Endothelial cell of umbilical vein (primary cell): Measurements from ENCODE around the gene CXCL17. TPM values are rescaled to one million over a fixed set of nuclear protein-coding genes. Genes with fewer than 3 reads are reported as not detected.
A peak's percentile ranks its signal among the peaks of the same experiment; 100 is the strongest.

ENCODE experiments used
- BruUV-seq: library from RNA; stranded (reverse); fragments of 400-500 nt; replicated peaks from 2 replicates; lab custom pipeline; 2021; lab: Mats Ljungman, UMichigan
- CTCF ChIA-PET: fragments of 300-600, 350-600 bp; sonication (Branson Sonifier 250); formaldehyde crosslinking; loops from one replicate; lab custom pipeline; 2021; ENCODE audit warnings: antibody characterized with exemption, inconsistent platforms; lab: Charles Lee
- POLR2A ChIA-PET: fragments of 300-600, 350-600 bp; sonication (Branson Sonifier 250); formaldehyde crosslinking; loops from one replicate; lab custom pipeline; 2021; ENCODE audit warnings: antibody characterized with exemption, inconsistent platforms; lab: Charles Lee
- DNase-seq: peaks from one replicate; pipeline ENCODE4 v3.0.0-alpha.2; 2011; ENCODE audit warnings: low read depth, low spot score
- FAIRE-seq: peaks from 2 replicates; lab custom pipeline; 2011; peaks lifted over from hg19 to GRCh38; lab: Jason Lieb, UNC
- H2AFZ ChIP-seq: 2 replicates; pipeline ENCODE4 v1.6.0; 2012; ENCODE audit warnings: low read depth, low read length, control low read depth, inconsistent platforms
- H3K27ac ChIP-seq: 2 replicates; pipeline ENCODE4 v1.5.1; 2011; ENCODE audit warnings: low read depth, mild to moderate bottlenecking, control low read depth, low read length, moderate library complexity; ENCODE audit not compliant: insufficient read depth
- H3K27me3 ChIP-seq, 2 experiments: 2 replicates each; pipeline versions ENCODE4 v1.6.0 to v1.6.1; 2011; ENCODE audit warnings: low read length in 2 of 2, mixed read lengths in 1 of 2; ENCODE audit not compliant: control insufficient read depth in 2 of 2, insufficient read depth in 2 of 2
- H3K36me3 ChIP-seq, 2 experiments: 2 replicates in 1 of 2; 3 replicates in 1 of 2; pipeline ENCODE4 v1.5.1; 2011; ENCODE audit warnings: low read length in 2 of 2, mild to moderate bottlenecking in 1 of 2, moderate library complexity in 1 of 2; ENCODE audit not compliant: control insufficient read depth in 2 of 2, insufficient read depth in 2 of 2; ENCODE audit errors: extremely low read depth in 1 of 2
- H3K4me1 ChIP-seq: 3 replicates; pipeline ENCODE4 v1.5.1; 2011; ENCODE audit warnings: mild to moderate bottlenecking, low read length; ENCODE audit not compliant: control insufficient read depth, insufficient read depth; ENCODE audit errors: extremely low read depth
- H3K4me2 ChIP-seq: 2 replicates; pipeline ENCODE4 v1.6.1; 2011; ENCODE audit warnings: low read length, control low read depth, mixed read lengths; ENCODE audit not compliant: insufficient read depth
- H3K4me3 ChIP-seq, 3 experiments: fragments of 200-600 bp in 1 of 3; sonication (generic), shearing (Covaris generic) in 1 of 3; replicated peaks in 1 of 3; 2 replicates each; pipeline ENCODE4 v1.5.1; 2011 to 2016; ENCODE audit warnings: control low read depth in 3 of 3, low read length in 3 of 3, mild to moderate bottlenecking in 2 of 3, inconsistent platforms in 1 of 3, low read depth in 1 of 3, moderate library complexity in 1 of 3; ENCODE audit not compliant: insufficient read depth in 1 of 3
- H3K79me2 ChIP-seq: 2 replicates; pipeline ENCODE4 v1.6.0; 2012; ENCODE audit warnings: low read length, inconsistent platforms; ENCODE audit not compliant: control insufficient read depth, insufficient read depth
- H3K9ac ChIP-seq: replicated peaks from 2 replicates; pipeline ENCODE3; 2011; ENCODE audit warnings: low read length, control low read depth; ENCODE audit not compliant: insufficient read depth; ENCODE audit errors: extremely low read depth
- H3K9me1 ChIP-seq: replicated peaks from 3 replicates; pipeline ENCODE4 v1.6.0; 2011; ENCODE audit warnings: mild to moderate bottlenecking, low read length; ENCODE audit not compliant: control insufficient read depth, insufficient read depth; ENCODE audit errors: extremely low read depth
- H3K9me3 ChIP-seq: replicated peaks from 2 replicates; pipeline ENCODE4 v1.5.1; 2012; ENCODE audit warnings: low read length, inconsistent platforms; ENCODE audit not compliant: control insufficient read depth, insufficient read depth
- H4K20me1 ChIP-seq: replicated peaks from 2 replicates; pipeline ENCODE3; 2011; ENCODE audit warnings: mild to moderate bottlenecking, low read length; ENCODE audit not compliant: control insufficient read depth, insufficient read depth; ENCODE audit errors: extremely low read depth
- CTCF ChIP-seq, 2 donors: IDR thresholded peaks; 1 replicate in 1 of 2; 2 replicates in 1 of 2; pipeline ENCODE4 v1.5.1; 2011; ENCODE audit warnings: low read length in 2 of 2, mild to moderate bottlenecking in 2 of 2, moderate library complexity in 2 of 2, control low read depth in 1 of 2, inconsistent platforms in 1 of 2, low read depth in 1 of 2; ENCODE audit not compliant: insufficient read depth in 1 of 2; ENCODE audit errors: extremely low read depth in 1 of 2
- EZH2 ChIP-seq: IDR thresholded peaks from 2 replicates; pipeline ENCODE4 v1.6.1; 2012; ENCODE audit warnings: borderline replicate concordance, low read depth, mild to moderate bottlenecking, moderate library complexity, low read length, inconsistent platforms; ENCODE audit not compliant: severe bottlenecking
- FOS ChIP-seq: IDR thresholded peaks from 2 replicates; pipeline ENCODE4 v1.6.1; 2011; ENCODE audit warnings: mild to moderate bottlenecking, low read length, moderate library complexity, borderline replicate concordance; ENCODE audit not compliant: insufficient read depth
- GATA2 ChIP-seq: IDR thresholded peaks from 2 replicates; pipeline ENCODE4 v1.7.0; 2011; ENCODE audit warnings: low read depth, mild to moderate bottlenecking, moderate library complexity, mixed read lengths, low read length; ENCODE audit not compliant: insufficient read length, insufficient read depth
- JUN ChIP-seq: IDR thresholded peaks from 2 replicates; pipeline ENCODE4 v1.6.1; 2011; ENCODE audit warnings: borderline replicate concordance, low read depth; ENCODE audit not compliant: insufficient read length, insufficient read depth
- MAX ChIP-seq: IDR thresholded peaks from 2 replicates; pipeline ENCODE4 v1.6.1; 2011; ENCODE audit not compliant: insufficient read depth, insufficient read length
- MYC ChIP-seq: IDR thresholded peaks from one replicate; pipeline ENCODE4 v1.6.1; 2011; ENCODE audit warnings: mild to moderate bottlenecking, low read depth, low read length
- POLR2A ChIP-seq: IDR thresholded peaks from 2 replicates; pipeline ENCODE4 v1.6.1; 2012; ENCODE audit warnings: low read depth, mild to moderate bottlenecking, control low read depth, low read length
- POLR2AphosphoS5 ChIP-seq: IDR thresholded peaks from 2 replicates; pipeline ENCODE4 v1.6.1; 2012; ENCODE audit warnings: low read depth, mild to moderate bottlenecking, control low read depth, low read length, moderate library complexity; ENCODE audit not compliant: insufficient read depth
- dilution Hi-C: fragments of 300-500 bp; cut with MboI; formaldehyde crosslinking; loops from one replicate; pipeline ENCODE4 v1.15.0; 2019; ENCODE audit warnings: low sequenced_read_pairs; ENCODE audit not compliant: extremely low pct_ligation_motif_present
- intact Hi-C: fragments of 100-400 bp; cut with micrococcal nuclease; formaldehyde crosslinking; loops from one replicate; pipeline ENCODE4 v1.10.0; 2022
- polyA plus RNA-seq, 4 experiments: library from polyadenylated mRNA; depleted of rRNA in 3 of 4; stranded (reverse) in 3 of 4; unstranded in 1 of 4; fragments of >200 nt; gene quantifications; 2 replicates each; pipeline versions ENCODE4 v1.2.1 to v1.2.3, GENCODE V29; 2011 to 2012; ENCODE audit warnings: missing spikeins in 1 of 4
- total RNA-seq: library from RNA; stranded (reverse); gene quantifications from 2 replicates; pipeline ENCODE4 v1.2.3, GENCODE V29; 2021

The CXCL17 gene
- total and polyA plus RNA-seq, 2 donors (not counting 3 experiments of a cell fraction or from before 2014, with no cell fraction given) = not detected

DNA sequence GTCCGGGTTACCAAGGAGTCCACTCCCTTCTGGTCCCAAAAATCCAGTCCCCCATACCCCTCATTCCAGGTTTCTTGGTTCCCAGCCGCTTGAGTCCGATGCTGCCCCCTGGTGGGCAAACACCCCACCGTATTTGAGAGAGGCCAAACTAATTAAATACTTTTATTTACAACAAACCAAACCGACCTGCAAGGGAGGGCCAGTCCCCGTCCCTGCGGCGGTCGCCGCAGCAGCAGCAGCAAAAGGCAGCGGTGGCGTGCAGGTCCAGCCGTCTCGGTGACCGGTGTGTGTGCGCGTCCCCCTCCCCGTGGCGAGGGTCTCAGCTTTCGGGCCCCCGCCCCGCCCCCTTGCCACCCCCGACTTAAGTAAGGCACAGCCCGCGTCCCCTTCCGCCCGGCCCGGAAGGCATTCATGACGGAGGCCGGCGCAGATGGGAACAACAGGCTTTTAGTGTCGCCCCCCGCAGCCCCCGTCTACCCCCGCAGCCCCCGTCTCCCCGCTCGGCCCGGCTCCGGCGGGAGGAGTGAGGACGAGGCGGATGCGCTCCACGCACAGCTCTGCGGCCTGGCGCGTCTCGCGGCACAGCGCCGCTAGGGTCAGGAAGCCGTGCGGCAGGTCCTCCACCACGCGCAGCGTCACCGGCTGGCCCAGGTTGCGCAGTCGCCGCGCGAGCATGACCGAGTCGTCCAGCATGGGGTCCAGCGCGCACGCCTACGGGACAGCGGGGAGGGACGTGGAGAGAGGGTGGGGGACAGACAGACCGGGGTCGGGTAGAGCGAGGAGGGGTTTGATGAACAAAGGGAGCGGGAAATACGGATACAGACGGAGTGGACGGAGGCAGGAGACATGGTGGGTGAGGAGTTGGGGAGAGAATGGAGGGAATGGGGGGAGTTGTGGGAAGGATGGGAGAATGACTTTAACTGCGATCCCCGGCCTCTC, 41.1 kb downstream of the CXCL17 start:
- CTCF ChIA-PET = interaction anchor here (0.6 to 2.6 kb wide), 19 partner anchors 8 to 294 kb away, joined by 3 to 19 read pairs (median 4); partner anchors contain the start of gene POU2F2
- FAIRE-seq (peak; percentile 69), DNase-seq (peak; percentile 85)
- Histone ChIP-seq H3K9ac (no peak overlapping the region), H3K27me3 (no peaks in the 10 kb centered on the region), H3K79me2 (peaks cover 6% of the 10 kb centered on the region), H3K4me2 (peak overlapping the region; percentile 16), H4K20me1 (no peaks in the 10 kb centered on the region), H3K27ac (no peak overlapping the region), H3K4me1 (peaks cover 11% of the 10 kb centered on the region), H3K9me3 (no peaks in the 10 kb centered on the region), H3K9me1 (no peaks in the 10 kb centered on the region), H3K36me3 (no peaks in the 10 kb centered on the region), H2AFZ (peak overlapping the region; percentile 69), H3K4me3 (peak overlapping the region in 2 of 3 experiments; percentile 4 to 46)
- intact Hi-C loops (loop anchor here (1.0 kb wide), 4 partner anchors 14 to 293 kb away; no protein-coding TSS in a partner anchor), dilution Hi-C loops (no loop called here)
- TF ChIP-seq POLR2A (no peak), POLR2AphosphoS5 (peak; percentile 49), GATA2 (no peak), FOS (no peak), JUN (no peak), EZH2 (no peak), MYC (no peak), MAX (peak; percentile 13), CTCF (IDR thresholded peaks at IDR 0.05; ENCODE audit: extremely low read depth in 1 of 2, insufficient read depth in 1 of 2, low read depth in 1 of 2, low read length in 2 of 2) (peak; percentile 79 to 84)
- BruUV-seq = no TSS peak
- POLR2A ChIA-PET = interaction anchor here (1.2 kb wide), 1 partner anchor 15 kb away, joined by 3 read pairs; no protein-coding TSS in a partner anchor
